ENCODE results near the gene C11orf91.

- TF ChIP-seq CTCF (IDR thresholded peaks at IDR 0.05) (no peak), POLR2AphosphoS5 (IDR thresholded peaks at IDR 0.05) (no peak)
These were observed 31.6 kb downstream of the C11orf91 start for GRCh38 chr11:33668951-33669596.
